NCI-H2029 treated with DMSO at 0.1 percent for 48 hours (cell line): ENCODE measurements around the gene SMC2.

ENCODE experiments used
- DNase-seq: peaks from one replicate; lab custom pipeline; 2025; lab: John Stamatoyannopoulos, UW

The SMC2 gene

DNA sequence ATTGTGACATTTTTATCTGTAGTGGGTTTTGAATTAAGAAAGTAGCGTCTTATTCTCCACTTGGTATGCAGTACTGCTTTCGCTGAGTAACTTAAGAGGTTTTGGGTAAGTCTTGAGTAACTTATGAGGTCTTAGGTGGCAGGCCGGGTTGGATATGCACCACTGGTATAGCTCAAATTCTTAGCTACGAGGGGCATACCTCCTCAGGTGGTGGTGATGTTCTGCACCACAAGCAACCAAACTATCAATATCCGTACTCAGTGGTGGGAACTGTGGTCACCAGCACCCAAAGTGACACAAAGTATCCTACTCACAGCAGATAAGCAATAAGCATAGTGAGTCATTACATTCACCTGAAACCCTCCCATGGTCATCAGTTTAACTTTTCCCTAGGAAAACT, 13.7 kb downstream of the SMC2 start:
- DNase-seq: no peak

DNA sequence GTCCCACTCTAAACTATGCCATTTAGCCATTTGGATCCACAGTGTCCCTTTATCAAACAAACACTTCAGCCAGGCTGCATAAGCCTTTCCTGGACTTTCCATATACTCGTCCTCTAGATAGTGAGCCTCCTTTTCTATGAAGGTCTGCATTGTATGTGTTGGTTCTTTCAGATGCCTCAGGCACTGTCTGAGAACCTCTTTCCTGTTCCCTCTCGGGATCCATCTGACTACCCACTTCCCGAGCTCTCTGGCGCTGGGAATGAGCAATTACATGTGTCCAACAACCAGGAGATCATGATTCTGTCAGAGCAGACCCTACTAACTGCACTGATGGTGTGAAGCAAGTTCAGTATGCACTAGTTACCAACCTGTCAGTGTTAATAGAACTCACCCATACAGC, 14.2 kb downstream of the SMC2 start:
- no peak for DNase-seq

DNA sequence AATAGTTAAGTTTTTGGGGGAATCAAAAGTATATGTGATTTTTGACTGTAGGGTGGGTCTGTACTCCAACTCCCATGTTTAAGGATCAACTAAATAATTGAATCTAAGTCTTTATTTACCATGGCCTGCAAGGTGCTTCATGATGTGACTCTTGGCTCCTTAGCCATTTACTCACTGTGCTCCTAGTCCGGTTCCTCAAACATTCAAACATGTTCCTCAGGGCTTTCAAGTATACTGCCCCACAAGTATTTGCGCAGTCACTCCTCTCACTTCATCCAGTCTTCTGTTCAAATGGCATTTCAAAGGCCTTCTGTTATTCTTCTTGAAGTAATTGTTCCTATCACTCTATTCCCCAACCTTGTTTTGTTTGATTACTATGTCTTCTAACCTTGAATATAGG, 16.4 kb downstream of the SMC2 start:
- no peak for DNase-seq

DNA sequence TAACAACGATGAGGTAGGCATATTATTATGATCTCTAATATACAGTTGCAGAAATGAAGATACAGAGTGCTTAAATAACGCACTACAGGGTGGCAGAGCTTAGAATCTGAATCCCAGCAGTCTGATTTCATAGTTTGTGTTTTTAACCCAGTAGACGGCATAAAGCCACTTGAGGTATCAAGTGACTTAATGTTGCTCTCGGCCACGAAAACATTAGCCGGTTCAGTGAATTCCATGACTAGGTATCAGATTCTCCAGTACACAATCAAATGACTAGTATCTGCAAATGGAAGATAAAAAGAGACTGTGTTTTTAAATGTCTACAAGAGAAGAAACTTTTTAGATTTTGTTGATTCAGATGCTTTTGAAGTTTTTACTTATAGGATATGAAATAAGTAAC, 24.8 kb downstream of the SMC2 start:
- DNase-seq: peak; percentile 53

DNA sequence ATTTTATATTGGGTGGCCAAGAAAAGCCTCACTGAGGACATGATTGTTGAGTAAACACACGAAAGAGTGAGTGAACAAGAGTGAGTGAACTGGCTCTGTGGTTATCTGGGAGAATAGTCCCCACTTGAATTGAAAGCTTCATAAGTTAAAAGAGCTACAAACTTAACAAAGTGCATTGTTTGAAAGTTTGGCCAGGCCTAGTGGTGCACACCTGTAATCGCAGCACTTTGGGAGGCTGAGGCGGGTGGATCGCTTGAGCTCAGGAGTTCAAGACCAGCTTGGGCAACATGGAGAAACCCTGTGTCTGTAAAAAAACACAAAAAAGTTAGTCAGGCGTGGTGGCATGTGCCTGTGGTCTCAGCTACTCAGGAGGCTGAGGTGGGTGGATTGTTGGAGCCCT, 26.9 kb downstream of the SMC2 start:
- no peak for DNase-seq

DNA sequence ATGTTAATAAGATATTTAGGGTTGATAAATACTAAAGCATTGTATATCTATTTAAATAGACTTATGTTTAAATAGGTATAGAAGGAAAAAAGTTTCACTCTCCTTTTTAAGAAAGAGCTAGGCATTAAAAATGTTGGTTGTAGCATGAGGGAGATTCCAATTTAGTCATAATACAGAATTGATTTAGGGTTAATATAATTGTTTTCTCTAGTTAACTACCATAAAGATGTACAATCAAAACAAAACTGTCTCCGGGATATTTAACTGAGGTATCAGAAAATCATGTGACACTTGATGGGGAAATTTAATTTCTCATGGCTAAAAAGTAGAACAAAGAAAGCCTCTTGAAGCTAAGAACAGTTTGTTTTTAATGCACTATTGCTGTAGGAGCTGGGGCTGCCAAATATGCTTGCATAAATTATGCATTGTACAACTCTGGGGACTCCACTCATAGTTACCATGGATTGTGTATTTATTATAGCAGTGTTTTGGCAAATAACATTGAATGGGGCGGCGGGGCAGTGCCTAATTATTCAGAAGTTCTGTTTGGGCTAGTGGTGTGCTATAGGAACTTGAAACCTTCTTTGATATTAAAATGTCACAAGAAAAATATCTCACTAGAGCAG, 44.2 kb downstream of the SMC2 start:
- no peak for DNase-seq

DNA sequence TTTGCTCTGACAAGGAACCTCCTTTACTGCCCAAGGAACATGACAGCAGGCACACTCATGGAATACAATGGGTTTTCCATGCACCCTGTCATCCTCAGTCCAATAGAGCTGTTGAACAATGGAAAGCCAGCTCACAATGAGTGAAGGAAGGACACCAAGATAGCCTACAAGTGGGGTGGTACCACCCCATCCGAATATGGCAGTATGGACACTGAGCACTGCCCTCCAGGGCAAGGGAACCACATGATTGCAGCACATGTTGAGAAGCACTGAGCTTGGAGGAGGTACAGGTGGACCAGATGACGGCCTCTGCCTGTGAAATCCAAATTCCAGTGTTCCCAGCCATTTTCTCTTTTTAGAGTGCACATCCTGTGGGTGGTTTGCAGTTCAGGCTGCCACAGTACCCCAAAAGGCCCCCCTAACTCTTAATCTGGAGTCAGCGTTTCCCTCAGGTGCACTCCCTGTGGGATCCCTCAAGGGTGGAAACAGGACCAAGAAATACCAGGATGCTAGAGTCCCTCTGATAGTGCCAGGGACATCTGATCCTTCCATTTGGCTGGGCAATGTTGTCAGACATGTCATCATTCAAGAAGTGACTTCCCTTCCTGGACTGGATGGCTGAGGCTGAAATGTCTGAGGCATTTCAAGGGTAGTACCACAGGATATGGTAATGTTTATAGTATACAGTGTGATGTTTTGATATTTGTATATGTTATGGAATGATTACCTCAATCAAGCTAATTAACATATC, 48.9 kb downstream of the SMC2 start:
- DNase-seq: no peak

DNA sequence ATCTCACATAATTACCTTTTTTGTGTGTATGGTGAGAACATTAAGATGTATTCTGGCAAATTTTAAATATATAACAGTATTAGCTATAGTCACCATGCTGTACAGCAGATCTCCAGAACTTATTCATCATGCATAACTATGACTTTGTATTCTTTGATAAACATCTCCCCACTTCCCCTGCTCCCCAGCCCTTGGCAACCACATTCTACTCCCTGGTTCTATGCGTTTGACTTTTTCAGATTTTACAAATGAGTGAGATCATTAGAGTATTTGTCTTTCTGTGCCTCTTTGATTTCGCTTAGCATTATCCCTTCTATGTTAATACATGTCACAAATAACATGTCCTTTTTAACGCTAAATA, 49.4 kb downstream of the SMC2 start:
- DNase-seq: no peak

DNA sequence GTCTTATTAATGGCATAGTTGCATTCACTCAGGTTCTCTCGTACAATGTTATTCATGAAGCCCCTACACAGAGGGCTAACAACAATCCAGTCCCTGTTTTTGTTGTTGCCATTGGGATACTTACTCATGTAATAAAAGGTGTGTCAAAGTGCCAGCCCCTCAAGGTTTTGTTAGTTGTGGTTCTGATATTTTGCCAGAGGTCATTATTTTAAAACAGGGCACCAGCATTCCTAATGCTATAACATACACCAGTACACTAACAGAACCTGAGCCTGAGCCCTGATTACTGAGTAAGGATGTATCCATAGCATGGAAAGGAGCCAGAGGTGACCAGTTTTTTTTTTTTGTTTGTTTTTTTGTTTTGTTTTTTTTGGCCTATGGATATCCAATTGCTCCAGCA, 50.2 kb downstream of the SMC2 start:
- peak; percentile 3 for DNase-seq

DNA sequence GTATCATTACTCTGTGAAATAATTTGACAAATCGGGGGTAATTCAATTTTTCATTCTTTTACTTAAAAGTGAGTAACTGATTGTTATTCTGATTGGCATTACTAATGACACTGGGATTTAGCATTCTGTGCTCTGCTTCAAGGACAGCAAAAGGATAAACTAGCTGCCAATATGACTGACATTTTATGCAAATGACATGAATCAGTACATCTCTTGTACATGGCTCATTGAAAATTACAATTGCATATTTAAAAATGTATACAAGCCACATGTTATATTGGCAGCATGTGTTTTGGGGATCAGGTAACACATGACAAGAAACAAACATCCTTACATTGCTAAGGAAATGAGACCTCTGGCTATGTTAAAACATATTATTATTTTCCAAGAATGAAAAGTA, 79.0 kb downstream of the SMC2 start:
- DNase-seq: no peak

DNA sequence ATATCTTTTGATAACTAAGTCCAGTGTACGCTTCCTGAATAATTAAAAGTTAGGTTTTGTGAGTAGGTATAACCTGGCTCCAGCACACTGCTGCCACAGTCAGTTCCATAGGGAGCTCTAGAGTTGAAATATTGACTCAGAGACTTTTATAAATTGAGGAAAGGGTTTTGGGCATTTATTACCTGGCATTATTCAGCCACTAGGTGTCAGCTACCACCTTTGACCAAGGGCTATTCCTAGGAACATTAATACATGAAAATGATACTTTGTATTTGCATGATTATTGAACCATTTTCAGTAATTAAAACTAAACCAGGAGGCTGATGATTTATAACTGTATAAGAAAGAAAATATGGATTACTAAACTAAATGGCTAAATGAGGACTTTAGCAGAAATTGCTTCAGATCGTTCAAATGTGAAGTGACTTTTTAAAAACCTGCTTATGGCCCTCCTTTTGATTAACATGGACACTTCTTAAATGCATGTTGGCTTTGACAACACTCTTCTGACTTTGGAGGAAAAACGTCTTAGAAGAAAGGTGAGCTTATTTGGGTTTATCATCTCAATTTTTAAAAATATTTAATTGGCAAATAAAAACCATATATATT, 83.0 kb downstream of the SMC2 start:
- DNase-seq: peak; percentile 23

DNA sequence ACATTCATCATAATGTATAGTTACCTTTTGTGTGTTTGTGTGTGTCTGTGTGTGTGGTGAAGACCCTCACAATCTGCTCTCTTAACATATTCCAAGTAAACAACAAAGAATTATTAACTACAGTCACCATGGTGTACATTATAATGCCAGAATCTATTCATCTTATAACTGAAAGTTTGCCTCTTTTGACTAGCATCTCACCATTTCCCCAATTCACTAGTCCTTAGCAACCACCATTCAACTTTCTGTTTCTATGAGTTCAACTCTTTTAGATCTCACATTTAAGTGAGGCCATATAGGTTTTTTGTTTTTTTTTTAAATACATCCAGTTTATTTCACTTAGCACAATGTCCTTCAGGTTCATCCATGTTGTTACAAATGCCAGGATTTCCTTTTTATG, 83.6 kb downstream of the SMC2 start:
- no peak for DNase-seq
